RWPE2 (cell line): ENCODE data around the gene CARMIL3.

Experiments
- ATAC-seq: fragments of 200-7000 bp; cut with Tn5 transposase; 3 replicates; pipeline ENCODE4 v1.9.1; 2021; ENCODE audit warnings: low read depth
- DNase-seq: peaks from one replicate; pipeline ENCODE4 v3.0.0-alpha.2; 2020; ENCODE audit warnings: low spot score
- H3K27ac ChIP-seq: fragments of 450-650 bp; 2 replicates; pipeline ENCODE4 v1.5.1; 2017; ENCODE audit warnings: mild to moderate bottlenecking; ENCODE audit not compliant: poor library complexity, severe bottlenecking
- H3K27me3 ChIP-seq: fragments of 250-450 bp; sonication (Bioruptor Pico); 2 replicates; pipeline ENCODE4 v1.5.1; 2021; ENCODE audit warnings: mild to moderate bottlenecking, moderate library complexity; ENCODE audit not compliant: insufficient read depth, poor library complexity, severe bottlenecking
- H3K36me3 ChIP-seq: fragments of 250-450 bp; sonication (Bioruptor Pico); 2 replicates; pipeline ENCODE4 v1.5.1; 2020; ENCODE audit warnings: low read depth, mild to moderate bottlenecking, moderate library complexity
- H3K4me1 ChIP-seq: fragments of 250-450 bp; sonication (Bioruptor Pico); 2 replicates; pipeline ENCODE4 v1.5.1; 2021; ENCODE audit warnings: mild to moderate bottlenecking, moderate library complexity; ENCODE audit not compliant: insufficient read depth, poor library complexity, severe bottlenecking
- H3K4me3 ChIP-seq: fragments of 250-450 bp; sonication (Bioruptor Pico); 2 replicates; pipeline ENCODE4 v1.5.1; 2021; ENCODE audit warnings: mild to moderate bottlenecking, moderate library complexity; ENCODE audit not compliant: severe bottlenecking
- H3K9me3 ChIP-seq: fragments of 250-450 bp; sonication (Bioruptor Pico); 2 replicates; pipeline ENCODE4 v1.5.1; 2021; ENCODE audit warnings: mild to moderate bottlenecking, moderate library complexity; ENCODE audit not compliant: severe bottlenecking
- CTCF ChIP-seq: fragments of 450-650 bp; IDR thresholded peaks from one replicate; pipeline ENCODE4 v1.5.1; 2017; ENCODE audit warnings: mild to moderate bottlenecking, moderate library complexity; ENCODE audit not compliant: poor library complexity, severe bottlenecking

Gene CARMIL3

GRCh38 chr14:24060984-24061913, 9.4 kb downstream of the CARMIL3 start:
- no peaks in the 10 kb centered on the region for H3K4me1 ChIP-seq
- no peak for TF ChIP-seq CTCF
- peak; percentile 57 for DNase-seq
- ATAC-seq, result no peak
- H3K27ac ChIP-seq, result no peak overlapping the region
- no peaks in the 10 kb centered on the region for H3K27me3 ChIP-seq
- no peaks in the 10 kb centered on the region for H3K36me3 ChIP-seq
- no peak overlapping the region for H3K4me3 ChIP-seq
- H3K9me3 ChIP-seq, result no peaks in the 10 kb centered on the region

GRCh38 chr14:24062216-24062980, 10.6 kb downstream of the CARMIL3 start:
- Histone ChIP-seq H3K27ac (no peak overlapping the region), H3K36me3 (no peaks in the 10 kb centered on the region), H3K4me1 (no peaks in the 10 kb centered on the region), H3K9me3 (no peaks in the 10 kb centered on the region), H3K27me3 (no peaks in the 10 kb centered on the region), H3K4me3 (no peak overlapping the region)
- DNase-seq (peak; percentile 55), ATAC-seq (no peak)
- no peak for TF ChIP-seq CTCF

- Histone ChIP-seq H3K36me3 (no peaks in the 10 kb centered on the region), H3K27ac (no peak overlapping the region), H3K27me3 (no peaks in the 10 kb centered on the region), H3K4me1 (no peaks in the 10 kb centered on the region), H3K4me3 (no peak overlapping the region), H3K9me3 (no peaks in the 10 kb centered on the region)
- no peak for TF ChIP-seq CTCF
- ATAC-seq, result no peak
- DNase-seq, result peak; percentile 64
Measured at GRCh38 chr14:24063263-24063836, 11.5 kb downstream of the CARMIL3 start.

GRCh38 chr14:24064091-24064795, 12.4 kb downstream of the CARMIL3 start:
- TF ChIP-seq CTCF, result no peak
- ATAC-seq (no peak), DNase-seq (peak; percentile 73)
- Histone ChIP-seq H3K36me3 (no peaks in the 10 kb centered on the region), H3K4me3 (no peak overlapping the region), H3K27ac (no peak overlapping the region), H3K9me3 (no peaks in the 10 kb centered on the region), H3K4me1 (no peaks in the 10 kb centered on the region), H3K27me3 (no peaks in the 10 kb centered on the region)
